GM12892 (cell line): ENCODE data around the gene RFTN1.

Experiments
- DNase-seq: peaks from one replicate; pipeline ENCODE4 v3.0.0; 2011; ENCODE audit not compliant: insufficient read length
- FAIRE-seq: peaks from 2 replicates; lab custom pipeline; 2011; peaks lifted over from hg19 to GRCh38; lab: Jason Lieb, UNC
- POLR2A ChIP-seq: IDR thresholded peaks from 2 replicates; pipeline ENCODE4 v1.6.1; 2011; ENCODE audit warnings: low read depth, low read length, control low read depth
- POLR2AphosphoS5 ChIP-seq: IDR thresholded peaks from 2 replicates; pipeline ENCODE4 v1.6.1; 2011; ENCODE audit warnings: low read depth, low read length, control low read depth
- TAF1 ChIP-seq: IDR thresholded peaks from 2 replicates; pipeline ENCODE4 v1.6.1; 2011; ENCODE audit warnings: low read depth, mild to moderate bottlenecking, control low read depth, low read length, borderline replicate concordance

Gene RFTN1

GRCh38 chr3:16350597-16351318, 162.7 kb downstream of the RFTN1 start:
- FAIRE-seq (peak; percentile 70), DNase-seq (no peak)
- TF ChIP-seq POLR2A: no peak
- no peak for TF ChIP-seq TAF1

DNA sequence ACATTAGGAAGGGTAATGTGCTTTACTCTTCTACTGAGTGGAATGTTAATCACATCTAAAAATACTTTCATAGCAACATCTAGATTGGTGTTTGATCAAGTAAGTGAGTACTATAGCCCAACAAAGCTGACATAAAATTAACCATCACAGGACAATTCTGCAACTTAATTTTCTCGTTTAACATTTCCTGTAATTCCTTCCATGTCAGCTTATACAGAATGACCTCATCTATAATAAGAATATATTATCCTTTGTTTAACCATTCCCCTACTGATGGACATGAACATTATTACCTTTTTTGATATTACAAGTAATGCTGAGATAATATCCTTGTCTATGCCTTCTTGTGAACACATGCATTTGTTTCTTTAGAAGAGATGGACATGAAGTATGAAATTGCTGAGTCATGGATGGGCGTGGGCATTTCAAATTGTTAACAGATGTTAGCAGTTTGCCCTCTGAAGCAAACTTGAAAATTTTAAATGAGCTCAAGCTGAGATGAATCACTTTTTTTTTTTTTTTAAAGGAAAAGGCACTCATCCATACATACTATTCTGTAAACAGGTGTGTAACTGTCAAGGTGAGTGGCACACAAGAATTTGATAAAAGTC, 163.4 kb downstream of the RFTN1 start:
- FAIRE-seq: no peak
- TF ChIP-seq POLR2AphosphoS5: no peak
- TF ChIP-seq TAF1: no peak
- TF ChIP-seq POLR2A: no peak
- no peak for DNase-seq

DNA sequence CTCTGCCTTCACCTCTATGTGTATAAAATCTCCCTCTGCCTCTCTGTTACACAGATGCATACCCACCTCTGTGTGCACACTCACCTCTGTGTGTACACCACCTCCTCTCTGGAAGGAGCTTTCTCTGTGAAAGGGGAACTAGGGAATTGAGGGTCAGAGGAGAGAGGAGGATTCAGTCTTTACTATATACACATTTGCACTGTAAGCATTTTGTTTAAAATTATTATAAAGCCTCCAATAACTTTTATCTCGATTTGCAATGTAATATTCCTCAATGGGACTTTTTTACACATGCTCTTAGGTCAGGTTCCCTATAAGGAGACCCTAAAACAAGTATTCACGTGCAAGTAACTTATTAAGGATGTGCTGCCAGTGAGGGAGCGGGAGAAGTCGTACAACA, 166.0 kb downstream of the RFTN1 start:
- FAIRE-seq: no peak
- no peak for DNase-seq

GRCh38 chr3:16346413-16347081, 167.0 kb downstream of the RFTN1 start:
- FAIRE-seq (no peak), DNase-seq (no peak)
- TF ChIP-seq TAF1 (no peak), POLR2A (no peak), POLR2AphosphoS5 (no peak)

More for the DNA sequence above, 166.0 kb downstream of the RFTN1 start:
- TF ChIP-seq TAF1: no peak
- TF ChIP-seq POLR2AphosphoS5: no peak
- no peak for TF ChIP-seq POLR2A

GRCh38 chr3:16343101-16343500, 170.4 kb downstream of the RFTN1 start:
- TF ChIP-seq POLR2A: 0 out of 2 replicates have a peak, but pooled peaks have one; percentile 40
- no peak for TF ChIP-seq POLR2AphosphoS5
- TF ChIP-seq TAF1: no peak
- FAIRE-seq (no peak), DNase-seq (no peak)

DNA sequence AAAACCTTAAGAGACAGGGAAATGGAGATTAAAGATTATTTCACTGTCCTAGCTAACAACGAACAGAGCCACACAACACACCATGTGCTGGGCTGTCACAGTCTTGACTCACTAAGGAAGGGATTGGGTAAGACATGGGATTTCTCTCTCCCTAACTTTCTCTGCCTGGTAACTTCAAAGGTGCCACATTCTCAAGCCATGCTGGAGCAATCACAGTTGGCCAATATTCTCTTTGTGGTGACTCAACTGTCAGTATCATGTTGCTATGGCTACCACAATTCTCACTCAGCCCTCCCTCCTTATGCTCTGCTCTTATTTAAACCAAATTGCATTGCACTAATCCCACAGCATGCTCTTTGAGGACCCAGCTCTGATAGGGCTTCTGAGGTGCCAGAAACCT, 174.5 kb downstream of the RFTN1 start:
- no peak for TF ChIP-seq POLR2AphosphoS5
- no peak for TF ChIP-seq POLR2A
- no peak for TF ChIP-seq TAF1
- no peak for DNase-seq
- FAIRE-seq: no peak

DNA sequence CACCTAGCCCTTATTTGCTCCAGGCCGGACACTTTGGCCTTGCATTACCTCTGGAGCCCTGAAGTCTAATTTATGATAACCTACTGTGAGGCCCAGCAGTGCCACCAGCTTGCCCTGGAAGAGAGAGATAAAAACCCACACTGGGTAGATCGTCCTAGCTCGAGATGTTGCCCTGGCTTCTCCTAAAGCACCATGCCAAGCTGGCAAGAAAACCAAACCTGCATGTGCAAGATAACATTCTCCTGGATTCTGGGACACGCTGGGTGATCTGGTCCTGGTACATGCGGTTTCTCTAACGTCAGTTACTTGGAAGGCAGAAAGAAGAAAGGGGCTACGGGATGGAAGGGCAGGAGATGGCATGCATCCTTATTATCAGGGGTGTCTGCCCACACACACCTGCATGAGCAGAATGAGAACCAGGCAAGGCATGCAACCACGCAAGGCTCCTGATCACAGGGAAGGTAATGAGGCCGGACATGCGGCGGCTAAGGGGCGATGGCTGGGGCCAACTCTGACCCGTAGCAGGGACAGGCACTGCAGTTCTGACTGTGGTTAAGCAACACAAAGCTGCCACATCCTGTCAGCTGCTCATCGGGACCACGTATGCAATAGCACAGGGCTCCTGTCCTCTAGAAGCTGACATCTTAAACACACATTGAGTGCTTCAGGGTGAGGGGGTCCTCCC, 175.5 kb downstream of the RFTN1 start:
- DNase-seq (peak; percentile 38), FAIRE-seq (peak; percentile 71)
- TF ChIP-seq TAF1 (no peak), POLR2AphosphoS5 (peak; percentile 70; the same call in 1 of the 2 replicates), POLR2A (peak; percentile 47; the same call in 1 of the 2 replicates)

DNA sequence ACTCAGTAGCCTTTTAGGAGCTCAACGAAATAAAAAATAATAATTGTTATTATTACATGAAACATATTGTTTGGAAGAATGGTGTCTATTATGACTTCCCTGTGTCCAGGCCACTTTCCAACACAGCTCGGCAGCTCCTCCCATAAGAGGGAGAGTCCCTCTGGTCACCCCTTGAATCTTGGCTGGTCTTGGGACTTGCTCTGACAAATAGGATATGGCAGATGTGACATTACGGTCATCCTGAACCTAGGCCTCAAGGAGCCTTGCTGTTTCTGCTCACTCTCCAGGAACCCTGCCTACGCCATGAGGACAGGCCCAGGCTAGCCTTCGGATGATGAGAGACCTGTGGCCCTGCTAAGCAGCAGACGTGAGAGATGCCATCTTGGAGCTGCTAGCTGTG, 176.7 kb downstream of the RFTN1 start:
- FAIRE-seq (no peak), DNase-seq (no peak)
- no peak for TF ChIP-seq POLR2A
- TF ChIP-seq TAF1: no peak
- no peak for TF ChIP-seq POLR2AphosphoS5

- TF ChIP-seq POLR2A (no peak), TAF1 (no peak), POLR2AphosphoS5 (no peak)
- DNase-seq: no peak
Measured at GRCh38 chr3:16335772-16336645, 177.5 kb downstream of the RFTN1 start.

GRCh38 chr3:16335333-16335732, 178.2 kb downstream of the RFTN1 start:
- FAIRE-seq: no peak
- TF ChIP-seq TAF1 (no peak), POLR2AphosphoS5 (no peak), POLR2A (no peak; the same call in 1 of the 2 replicates)

More at GRCh38 chr3:16335772-16336645, 177.5 kb downstream of the RFTN1 start:
- FAIRE-seq: no peak

More at GRCh38 chr3:16335333-16335732, 178.2 kb downstream of the RFTN1 start:
- no peak for DNase-seq
